GM12801 (cell line): ENCODE data around the gene RHBDF2.

ENCODE experiments used
- TF ChIP-seq, protein P1 (sequence below): IDR thresholded peaks from one replicate; pipeline ENCODE4 v1.5.1; 2011; ENCODE audit warnings: control low read depth; ENCODE audit not compliant: insufficient read length; ENCODE audit errors: extremely low read depth

Gene RHBDF2

GRCh38 chr17:76496464-76496863 lies 4.8 kb downstream of the RHBDF2 start:
- TF ChIP-seq, protein P1, sequence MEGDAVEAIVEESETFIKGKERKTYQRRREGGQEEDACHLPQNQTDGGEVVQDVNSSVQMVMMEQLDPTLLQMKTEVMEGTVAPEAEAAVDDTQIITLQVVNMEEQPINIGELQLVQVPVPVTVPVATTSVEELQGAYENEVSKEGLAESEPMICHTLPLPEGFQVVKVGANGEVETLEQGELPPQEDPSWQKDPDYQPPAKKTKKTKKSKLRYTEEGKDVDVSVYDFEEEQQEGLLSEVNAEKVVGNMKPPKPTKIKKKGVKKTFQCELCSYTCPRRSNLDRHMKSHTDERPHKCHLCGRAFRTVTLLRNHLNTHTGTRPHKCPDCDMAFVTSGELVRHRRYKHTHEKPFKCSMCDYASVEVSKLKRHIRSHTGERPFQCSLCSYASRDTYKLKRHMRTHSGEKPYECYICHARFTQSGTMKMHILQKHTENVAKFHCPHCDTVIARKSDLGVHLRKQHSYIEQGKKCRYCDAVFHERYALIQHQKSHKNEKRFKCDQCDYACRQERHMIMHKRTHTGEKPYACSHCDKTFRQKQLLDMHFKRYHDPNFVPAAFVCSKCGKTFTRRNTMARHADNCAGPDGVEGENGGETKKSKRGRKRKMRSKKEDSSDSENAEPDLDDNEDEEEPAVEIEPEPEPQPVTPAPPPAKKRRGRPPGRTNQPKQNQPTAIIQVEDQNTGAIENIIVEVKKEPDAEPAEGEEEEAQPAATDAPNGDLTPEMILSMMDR: no peak

DNA sequence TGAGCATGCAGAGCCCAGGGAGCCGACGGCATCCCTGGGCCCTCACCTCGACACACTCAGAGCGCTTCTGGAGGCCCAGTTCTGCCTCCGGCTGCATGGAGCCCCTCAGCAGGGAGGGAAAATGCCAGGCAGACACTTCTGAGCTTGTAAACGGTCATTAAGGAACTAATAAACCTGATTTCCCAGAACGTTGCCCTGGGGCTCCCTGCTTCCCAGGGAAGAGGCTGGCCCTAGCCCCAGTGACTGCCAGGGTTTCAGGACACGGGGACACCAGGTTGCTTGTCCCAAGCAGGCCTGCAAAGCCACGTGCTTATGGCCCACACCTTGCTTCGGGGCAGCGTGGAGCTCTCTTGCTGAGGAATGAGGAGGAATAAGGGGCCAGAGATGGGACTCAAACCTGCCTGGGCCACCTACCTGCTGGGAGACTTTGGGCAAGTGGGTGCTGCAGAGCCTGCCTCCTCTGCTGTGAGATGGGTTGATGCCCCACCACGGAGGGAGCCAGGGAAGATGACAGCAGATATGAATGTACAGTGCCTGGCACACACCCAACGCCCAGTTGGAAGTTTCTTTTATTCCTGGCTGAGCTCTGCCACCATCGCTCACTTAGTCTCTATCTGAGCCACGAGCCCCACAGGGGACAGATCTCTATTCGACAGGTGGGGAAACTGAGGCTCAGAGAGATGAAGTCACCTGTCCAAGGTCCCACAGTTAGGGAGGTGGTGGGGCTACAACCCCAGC lies 5.4 kb downstream of the RHBDF2 start:
- TF ChIP-seq, protein P1: no peak

DNA sequence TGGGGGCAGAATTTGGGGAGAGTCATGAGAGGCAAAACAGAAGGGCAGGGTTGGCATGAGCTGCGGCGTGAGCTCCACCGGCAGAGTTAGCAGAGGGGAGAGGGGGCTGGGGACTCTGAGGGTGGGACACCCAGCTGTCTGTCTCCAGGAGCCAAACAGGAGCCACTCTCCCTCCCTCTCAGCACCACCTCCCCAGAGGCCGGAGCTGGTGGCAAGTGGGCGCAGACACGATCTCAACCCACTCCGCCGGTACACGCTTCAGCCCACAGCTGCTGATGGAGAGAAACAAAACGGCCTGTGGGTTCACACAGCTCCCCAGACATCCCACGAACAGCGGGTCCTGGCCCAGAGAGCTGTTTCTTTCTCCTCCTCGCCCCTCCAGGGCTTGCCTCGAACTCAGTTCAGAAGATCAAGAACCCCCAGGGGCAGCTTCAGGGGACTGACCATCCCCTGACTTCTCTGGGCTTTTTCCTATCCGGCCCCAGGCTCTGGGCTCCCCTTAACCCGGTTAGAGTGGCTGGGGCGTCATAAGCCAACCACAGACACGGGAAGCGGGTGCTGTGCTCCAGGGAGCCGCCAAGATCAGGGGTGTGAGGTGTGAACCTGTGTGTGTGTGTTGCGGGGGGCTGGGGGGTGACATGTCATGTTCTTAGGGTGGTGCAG lies 7.6 kb downstream of the RHBDF2 start:
- TF ChIP-seq, protein P1: no peak

DNA sequence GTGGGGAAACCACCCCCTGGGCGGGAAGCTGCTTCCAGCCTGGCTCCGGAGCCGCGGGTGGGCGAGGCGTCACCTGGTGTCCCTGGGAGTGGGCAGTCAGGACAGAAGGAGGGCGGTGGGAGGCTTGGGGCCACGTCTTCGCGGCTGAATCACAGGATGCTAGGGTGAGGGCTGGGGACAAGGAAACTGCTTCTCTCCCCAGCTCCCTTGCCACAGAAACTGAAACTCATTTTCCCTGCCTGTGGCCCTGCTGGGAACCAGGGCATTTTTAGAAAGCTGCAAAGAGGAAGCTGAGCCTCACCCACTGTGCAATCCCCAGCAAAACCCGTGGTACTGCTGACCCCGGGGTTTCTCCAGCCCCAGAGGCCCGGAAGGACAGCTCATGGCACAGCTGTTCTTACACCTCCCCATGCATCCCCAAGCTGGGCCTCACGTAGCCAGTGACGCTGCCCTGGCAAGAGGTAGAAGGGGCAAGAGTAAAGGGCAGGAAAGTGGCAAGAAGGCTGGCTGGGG lies 8.2 kb downstream of the RHBDF2 start:
- TF ChIP-seq, protein P1: no peak

DNA sequence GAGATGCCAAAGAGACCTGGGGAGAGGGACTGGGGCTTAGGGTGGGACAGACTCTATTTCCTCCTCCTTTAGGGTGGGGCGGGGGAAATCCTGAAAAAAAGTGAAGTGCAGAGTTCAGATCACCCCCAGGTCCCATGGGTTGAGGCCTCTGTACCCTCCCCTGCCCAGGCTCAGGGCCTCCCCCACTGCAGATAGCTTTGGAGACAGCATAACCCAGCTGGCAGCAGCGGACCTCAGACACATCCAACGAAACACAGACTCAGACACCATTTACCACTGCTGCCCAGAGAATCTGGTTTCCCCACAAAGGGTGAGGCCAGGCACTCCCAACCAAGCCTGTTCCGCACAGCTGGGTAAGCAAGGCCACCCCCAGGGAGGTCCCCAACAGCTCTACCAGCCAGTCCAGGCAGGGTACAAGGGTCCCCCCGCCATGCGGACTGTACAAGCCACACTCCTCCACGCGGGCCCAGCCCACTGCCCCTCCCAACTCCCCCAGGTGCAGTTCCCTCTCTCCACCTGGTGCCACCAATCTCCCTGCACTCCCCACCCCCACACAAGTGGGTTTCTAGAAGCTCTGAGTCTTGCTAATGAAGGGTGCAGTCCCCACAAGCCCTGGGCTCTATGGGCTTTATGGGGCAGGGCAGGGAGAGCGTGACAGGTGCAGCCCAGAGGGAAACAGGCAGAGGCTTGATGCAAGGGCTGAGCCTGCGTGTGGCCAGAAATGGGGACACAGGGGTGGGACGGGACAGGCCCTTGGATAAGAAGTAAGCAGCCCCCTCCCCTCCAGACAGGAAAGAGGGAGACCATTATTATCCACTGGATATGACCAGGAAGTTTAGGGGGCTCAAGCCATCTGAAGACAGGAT lies 8.9 kb downstream of the RHBDF2 start:
- TF ChIP-seq, protein P1: no peak

DNA sequence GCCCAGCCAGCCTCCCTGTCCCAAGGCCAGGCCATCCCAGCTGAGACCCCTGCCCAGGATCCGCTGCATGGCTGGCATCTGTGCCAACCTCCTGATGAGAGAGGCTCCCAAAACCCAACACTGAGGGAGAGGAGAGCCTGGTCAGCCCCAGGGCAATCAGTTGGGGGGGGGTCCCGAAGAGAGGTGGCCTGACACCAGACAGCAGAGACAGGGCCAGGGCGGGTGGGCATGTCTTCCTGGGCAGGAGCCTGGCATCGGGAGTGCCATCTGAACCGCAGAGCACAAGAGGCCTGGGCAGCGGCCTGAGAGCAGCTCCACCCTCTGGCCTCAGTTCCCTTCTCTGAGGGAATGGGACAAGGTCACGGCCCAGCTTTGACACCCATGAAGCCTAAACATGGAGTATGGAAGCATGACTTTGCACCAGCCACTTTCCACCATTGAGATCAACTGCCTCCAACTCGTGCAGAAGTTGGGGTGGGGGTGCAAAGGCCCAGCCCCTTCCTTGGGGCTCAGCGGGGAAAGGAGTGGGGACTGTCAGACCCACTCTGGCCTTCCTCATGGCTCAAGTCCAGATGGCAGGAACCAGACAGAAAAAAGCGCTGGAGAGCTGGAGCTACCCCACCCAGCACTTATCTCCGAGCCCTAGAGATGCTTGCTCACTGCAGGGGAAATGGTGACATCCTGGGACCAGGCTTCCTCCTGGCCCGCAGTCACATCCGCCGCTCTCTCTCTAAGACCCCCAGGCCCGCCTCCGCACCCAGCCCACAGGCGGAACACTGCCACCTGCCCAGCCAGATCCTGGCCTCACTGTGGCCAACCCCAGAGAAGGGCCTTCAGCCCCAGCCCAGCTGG lies 9.7 kb downstream of the RHBDF2 start:
- TF ChIP-seq, protein P1: no peak
